WTC11 (cell line): ENCODE results near the gene ZFYVE28. TPM values are rescaled to one million over a fixed set of nuclear protein-coding genes. Genes with fewer than 3 reads are reported as not detected.

Source experiments
- ATAC-seq: fragments of 200-7000 bp; cut with Tn5 transposase; 2 replicates; pipeline ENCODE4 v1.10.0; 2021; ENCODE audit warnings: mild to moderate bottlenecking, moderate library complexity
- CTCF ChIA-PET: fragments of 300-600 bp; sonication (Branson Sonifier 250); formaldehyde crosslinking; loops from one replicate; lab custom pipeline; 2021; ENCODE audit warnings: antibody characterized with exemption; lab: Charles Lee
- POLR2A ChIA-PET: fragments of 350-600 bp; sonication (Branson Sonifier 250); formaldehyde crosslinking; loops from one replicate; lab custom pipeline; 2021; ENCODE audit warnings: antibody characterized with exemption; lab: Charles Lee
- DNase-seq: peaks from one replicate; pipeline ENCODE4 v3.0.0; 2021; ENCODE audit warnings: low spot score
- H3K27ac Mint-ChIP-seq: 2 replicates; pipeline ENCODE4 v1.8.0; 2021; ENCODE audit warnings: mixed read lengths
- H3K27me3 Mint-ChIP-seq: 2 replicates; pipeline ENCODE4 v1.8.0; 2021; ENCODE audit warnings: low read depth, mild to moderate bottlenecking, moderate library complexity, mixed read lengths
- H3K36me3 Mint-ChIP-seq: 2 replicates; pipeline ENCODE4 v1.8.0; 2021; ENCODE audit warnings: mixed read lengths
- H3K4me1 Mint-ChIP-seq: 2 replicates; pipeline ENCODE4 v1.8.0; 2022; ENCODE audit warnings: mixed read lengths
- H3K4me3 Mint-ChIP-seq: 2 replicates; pipeline ENCODE4 v1.8.0; 2021; ENCODE audit warnings: mild to moderate bottlenecking, moderate library complexity, mixed read lengths
- H3K9me3 Mint-ChIP-seq: 2 replicates; pipeline ENCODE4 v1.8.0; 2021; ENCODE audit warnings: mixed read lengths
- ATF2 ChIP-seq: sonication (generic); formaldehyde crosslinking; IDR thresholded peaks from 2 replicates; pipeline ENCODE4 v1.8.1; 2022; ENCODE audit warnings: low read depth, missing genetic modification reagents, borderline replicate concordance
- CREB1 ChIP-seq: sonication (generic); formaldehyde crosslinking; IDR thresholded peaks from 2 replicates; pipeline ENCODE4 v1.8.0; 2023; ENCODE audit warnings: mild to moderate bottlenecking, missing genetic modification reagents
- FOXP4 ChIP-seq: sonication (generic); formaldehyde crosslinking; IDR thresholded peaks from 2 replicates; pipeline ENCODE4 v1.8.0; 2022; ENCODE audit warnings: mild to moderate bottlenecking, missing genetic modification reagents
- GTF2I ChIP-seq: fragments of 250-450 bp; sonication (Bioruptor Pico); conservative IDR thresholded peaks from 2 replicates; pipeline ENCODE4 v1.4.0; 2021; ENCODE audit warnings: mild to moderate bottlenecking
- HMGXB4 ChIP-seq: sonication (generic); formaldehyde crosslinking; IDR thresholded peaks from 2 replicates; pipeline ENCODE4 v1.8.1; 2023; ENCODE audit warnings: mild to moderate bottlenecking, moderate library complexity, missing genetic modification reagents
- IRF1 ChIP-seq: sonication (generic); formaldehyde crosslinking; IDR thresholded peaks from 2 replicates; pipeline ENCODE4 v1.8.0; 2023; ENCODE audit warnings: missing genetic modification reagents
- JUN ChIP-seq: sonication (generic); formaldehyde crosslinking; IDR thresholded peaks from 2 replicates; pipeline ENCODE4 v1.8.0; 2023; ENCODE audit warnings: mild to moderate bottlenecking, missing genetic modification reagents
- KAT7 ChIP-seq: sonication (generic); formaldehyde crosslinking; IDR thresholded peaks from 2 replicates; pipeline ENCODE4 v1.8.1; 2023; ENCODE audit warnings: missing genetic modification reagents, mild to moderate bottlenecking, borderline replicate concordance
- NFE2L1 ChIP-seq: sonication (generic); formaldehyde crosslinking; IDR thresholded peaks from 2 replicates; pipeline ENCODE4 v1.8.1; 2023; ENCODE audit warnings: missing genetic modification reagents
- NFYB ChIP-seq: sonication (generic); formaldehyde crosslinking; conservative IDR thresholded peaks from 2 replicates; pipeline ENCODE4 v1.8.0; 2022; ENCODE audit warnings: low read depth, missing genetic modification reagents
- PRDM15 ChIP-seq: sonication (generic); formaldehyde crosslinking; IDR thresholded peaks from 2 replicates; pipeline ENCODE4 v1.8.0; 2022; ENCODE audit warnings: missing genetic modification reagents
- SMAD3 ChIP-seq: sonication (generic); formaldehyde crosslinking; IDR thresholded peaks from 2 replicates; pipeline ENCODE4 v1.8.0; 2022; ENCODE audit warnings: missing genetic modification reagents, mild to moderate bottlenecking, borderline replicate concordance
- SMAD4 ChIP-seq: sonication (generic); formaldehyde crosslinking; IDR thresholded peaks from 2 replicates; pipeline ENCODE4 v1.8.0; 2022; ENCODE audit warnings: mild to moderate bottlenecking, missing genetic modification reagents
- STAT6 ChIP-seq: sonication (generic); formaldehyde crosslinking; conservative IDR thresholded peaks from 2 replicates; pipeline ENCODE4 v1.8.1; 2023; ENCODE audit warnings: mild to moderate bottlenecking, low read depth, missing genetic modification reagents, moderate library complexity
- TCF7 ChIP-seq: sonication (generic); formaldehyde crosslinking; IDR thresholded peaks from 2 replicates; pipeline ENCODE4 v1.8.0; 2022; ENCODE audit warnings: mild to moderate bottlenecking, low read depth, missing genetic modification reagents, moderate library complexity
- ZNF121 ChIP-seq: sonication (generic); formaldehyde crosslinking; IDR thresholded peaks from 2 replicates; pipeline ENCODE4 v1.8.0; 2023; ENCODE audit warnings: missing genetic modification reagents
- ZNF512 ChIP-seq: sonication (generic); formaldehyde crosslinking; IDR thresholded peaks from 2 replicates; pipeline ENCODE4 v1.8.1; 2022; ENCODE audit warnings: missing genetic modification reagents, borderline replicate concordance
- total RNA-seq: library from RNA; stranded (reverse); gene quantifications from 3 replicates; pipeline ENCODE4 v1.2.3, GENCODE V29; 2021

Gene ZFYVE28
- total RNA-seq, 1 experiment from 2014 or later, result 7.8 TPM

GRCh38 chr4:2255501-2256155 lies 162.8 kb downstream of the ZFYVE28 start:
- Mint-ChIP-seq H3K4me3 (no peak overlapping the region), H3K27ac (no peak overlapping the region), H3K27me3 (no peaks in the 10 kb centered on the region), H3K9me3 (no peaks in the 10 kb centered on the region), H3K36me3 (no peaks in the 10 kb centered on the region), H3K4me1 (peaks cover 13% of the 10 kb centered on the region; the same call in 1 of the 2 replicates)
- DNase-seq (peak; percentile 10), ATAC-seq (no peak)
- TF ChIP-seq JUN (CRISPR knock-in tag) (no peak), SMAD3 (no peak), ZNF121 (CRISPR knock-in tag) (no peak), TCF7 (CRISPR knock-in tag) (no peak), SMAD4 (CRISPR knock-in tag) (no peak), NFYB (CRISPR knock-in tag) (no peak), CREB1 (CRISPR knock-in tag) (no peak), ATF2 (CRISPR knock-in tag) (no peak), ZNF512 (no peak), IRF1 (no peak), HMGXB4 (CRISPR knock-in tag) (no peak), PRDM15 (CRISPR knock-in tag) (no peak)
- CTCF ChIA-PET, result no interaction called here
- POLR2A ChIA-PET, result no interaction called here

- CTCF ChIA-PET, result no interaction called here
- no peaks in the 10 kb centered on the region for H3K36me3 Mint-ChIP-seq
- POLR2A ChIA-PET, result no interaction called here
- DNase-seq (peak; percentile 8), ATAC-seq (no peak)
- no peaks in the 10 kb centered on the region for H3K27me3 Mint-ChIP-seq
- peak overlapping the region; percentile 89 for H3K27ac Mint-ChIP-seq
- peaks cover 13% of the 10 kb centered on the region; the same call in 1 of the 2 replicates for H3K4me1 Mint-ChIP-seq
- H3K4me3 Mint-ChIP-seq, result no peak overlapping the region
- H3K9me3 Mint-ChIP-seq, result no peaks in the 10 kb centered on the region
- TF ChIP-seq STAT6 (CRISPR knock-in tag), result no peak
- no peak for TF ChIP-seq ATF2 (CRISPR knock-in tag)
- TF ChIP-seq GTF2I (CRISPR knock-in tag), result no peak
- no peak for TF ChIP-seq FOXP4
- TF ChIP-seq KAT7 (CRISPR knock-in tag), result no peak
- no peak for TF ChIP-seq NFE2L1 (CRISPR knock-in tag)
Observed at GRCh38 chr4:2254665-2255500, 163.6 kb downstream of the ZFYVE28 start.
